ENCODE data around the gene TMEM141.

GRCh38 chr9:136764301-136764891, 26.7 kb upstream of the TMEM141 start, which contains the start of gene LCN15:
- TF ChIP-seq CTCF (IDR thresholded peaks at IDR 0.05; ENCODE audit: low read length) (no peak), EZH2 (IDR thresholded peaks at IDR 0.05; ENCODE audit: borderline replicate concordance, low read length) (no peak)

All from OCI-LY1 (cell line).